HEK293 (cell line): ENCODE results near the gene TNNI3.

ENCODE experiments used
- BCL11B ChIP-seq: fragments of 450-650 bp; formaldehyde crosslinking; IDR thresholded peaks from 2 replicates; pipeline ENCODE4 v1.5.1; 2016; ENCODE audit warnings: low read depth, missing biosample characterization, missing genetic modification characterization
- GFI1B ChIP-seq: fragments of 450-650 bp; formaldehyde crosslinking; IDR thresholded peaks from 2 replicates; pipeline ENCODE4 v1.5.1; 2016; ENCODE audit warnings: missing biosample characterization, missing genetic modification characterization
- MEIS1 ChIP-seq: sonication (generic); formaldehyde crosslinking; IDR thresholded peaks from 2 replicates; pipeline ENCODE4 v1.8.1; 2022; ENCODE audit warnings: missing genetic modification reagents, mild to moderate bottlenecking, borderline replicate concordance
- SALL2 ChIP-seq: fragments of 450-650 bp; formaldehyde crosslinking; IDR thresholded peaks from 2 replicates; pipeline ENCODE4 v1.5.0; 2017; ENCODE audit warnings: missing biosample characterization, mild to moderate bottlenecking, missing genetic modification characterization, borderline replicate concordance
- SETDB1 ChIP-seq: IDR thresholded peaks from one replicate; pipeline ENCODE4 v1.6.1; 2017; ENCODE audit warnings: mild to moderate bottlenecking, low read length, moderate library complexity, mixed read lengths; ENCODE audit not compliant: insufficient read length
- TCF7L2 ChIP-seq: IDR thresholded peaks from 2 replicates; pipeline ENCODE4 v1.6.1; 2011; ENCODE audit warnings: low read depth, mild to moderate bottlenecking, inconsistent platforms, low read length, moderate library complexity, borderline replicate concordance
- YY2 ChIP-seq: fragments of 450-650 bp; formaldehyde crosslinking; IDR thresholded peaks from 2 replicates; pipeline ENCODE4 v1.5.1; 2016; ENCODE audit warnings: missing biosample characterization, missing genetic modification characterization
- ZBTB48 ChIP-seq: fragments of 450-650 bp; formaldehyde crosslinking; IDR thresholded peaks from 2 replicates; pipeline ENCODE4 v1.5.1; 2016; ENCODE audit warnings: missing biosample characterization, missing genetic modification characterization
- ZNF146 ChIP-seq: fragments of 450-650 bp; formaldehyde crosslinking; IDR thresholded peaks from 2 replicates; pipeline ENCODE4 v1.5.1; 2016; ENCODE audit warnings: missing biosample characterization, missing genetic modification characterization
- ZNF16 ChIP-seq: fragments of 450-650 bp; formaldehyde crosslinking; IDR thresholded peaks from 2 replicates; pipeline ENCODE4 v1.5.1; 2016; ENCODE audit warnings: low read depth, missing biosample characterization, missing genetic modification characterization
- ZNF175 ChIP-seq: fragments of 450-650 bp; formaldehyde crosslinking; IDR thresholded peaks from 2 replicates; pipeline ENCODE4 v1.5.1; 2016; ENCODE audit warnings: missing biosample characterization, missing genetic modification characterization
- ZNF184 ChIP-seq: fragments of 450-650 bp; IDR thresholded peaks from 2 replicates; pipeline ENCODE4 v1.5.1; 2018; ENCODE audit warnings: missing biosample characterization, mild to moderate bottlenecking, missing genetic modification characterization
- ZNF19 ChIP-seq: fragments of 450-650 bp; formaldehyde crosslinking; IDR thresholded peaks from 2 replicates; pipeline ENCODE4; 2016; ENCODE audit warnings: missing biosample characterization, missing genetic modification characterization, low read depth
- ZNF2 ChIP-seq: fragments of 450-650 bp; formaldehyde crosslinking; IDR thresholded peaks from 2 replicates; pipeline ENCODE4 v1.5.1; 2016; ENCODE audit warnings: missing biosample characterization, missing genetic modification characterization
- ZNF239 ChIP-seq: fragments of 450-650 bp; formaldehyde crosslinking; IDR thresholded peaks from 2 replicates; pipeline ENCODE4 v1.5.1; 2016; ENCODE audit warnings: missing biosample characterization, missing genetic modification characterization
- ZNF341 ChIP-seq: fragments of 450-650 bp; formaldehyde crosslinking; IDR thresholded peaks from 2 replicates; pipeline ENCODE4; 2016; ENCODE audit warnings: low read depth, missing biosample characterization, missing genetic modification characterization
- ZNF501 ChIP-seq: fragments of 450-650 bp; formaldehyde crosslinking; IDR thresholded peaks from 2 replicates; pipeline ENCODE4 v1.5.1; 2016; ENCODE audit warnings: missing biosample characterization, missing genetic modification characterization
- ZNF558 ChIP-seq: fragments of 450-650 bp; formaldehyde crosslinking; IDR thresholded peaks from 2 replicates; pipeline ENCODE4 v1.5.1; 2016; ENCODE audit warnings: missing biosample characterization, missing genetic modification characterization
- ZNF600 ChIP-seq: fragments of 450-650 bp; formaldehyde crosslinking; IDR thresholded peaks from 2 replicates; pipeline ENCODE4 v1.5.1; 2016; ENCODE audit warnings: missing biosample characterization, missing genetic modification characterization
- ZNF626 ChIP-seq: fragments of 450-650 bp; sonication (Bioruptor Pico); formaldehyde crosslinking; IDR thresholded peaks from 2 replicates; pipeline ENCODE4 v1.5.1; 2018; ENCODE audit warnings: missing biosample characterization, missing genetic modification characterization, inconsistent platforms
- ZNF664 ChIP-seq: fragments of 450-650 bp; formaldehyde crosslinking; IDR thresholded peaks from 2 replicates; pipeline ENCODE4 v1.5.1; 2016; ENCODE audit warnings: missing biosample characterization, missing genetic modification characterization
- ZNF776 ChIP-seq: fragments of 450-650 bp; formaldehyde crosslinking; IDR thresholded peaks from 2 replicates; pipeline ENCODE4 v1.5.0; 2017; ENCODE audit warnings: missing biosample characterization, missing genetic modification characterization, borderline replicate concordance
- ZSCAN16 ChIP-seq: fragments of 450-650 bp; formaldehyde crosslinking; IDR thresholded peaks from 2 replicates; pipeline ENCODE4 v1.5.1; 2016; ENCODE audit warnings: missing biosample characterization, missing genetic modification characterization
- ZXDB ChIP-seq: fragments of 450-650 bp; formaldehyde crosslinking; IDR thresholded peaks from 2 replicates; pipeline ENCODE4 v1.5.1; 2016; ENCODE audit warnings: missing biosample characterization, missing genetic modification characterization
- TF ChIP-seq, protein P1 (sequence below): fragments of 450-650 bp; formaldehyde crosslinking; IDR thresholded peaks from 2 replicates; pipeline ENCODE4; 2016; ENCODE audit warnings: missing biosample characterization, missing genetic modification characterization
- TF ChIP-seq, protein P2 (sequence below): fragments of 450-650 bp; formaldehyde crosslinking; IDR thresholded peaks from 2 replicates; pipeline ENCODE4 v1.5.1; 2017; ENCODE audit warnings: missing biosample characterization, missing genetic modification characterization
- TF ChIP-seq, protein P3 (sequence below): fragments of 450-650 bp; formaldehyde crosslinking; optimal IDR thresholded peaks from 2 replicates; pipeline ENCODE3; 2016; ENCODE audit warnings: missing biosample characterization, mild to moderate bottlenecking, missing genetic modification characterization
- TF ChIP-seq, protein P4 (sequence below): fragments of 450-650 bp; formaldehyde crosslinking; IDR thresholded peaks from 2 replicates; pipeline ENCODE4 v1.5.0; 2017; ENCODE audit warnings: missing biosample characterization, missing genetic modification characterization, borderline replicate concordance
- TF ChIP-seq, protein P5 (sequence below): fragments of 450-650 bp; formaldehyde crosslinking; IDR thresholded peaks from 2 replicates; pipeline ENCODE4 v1.5.1; 2016; ENCODE audit warnings: missing biosample characterization, missing genetic modification characterization, low read depth
- TF ChIP-seq, protein P6 (sequence below): fragments of 450-650 bp; formaldehyde crosslinking; IDR thresholded peaks from 2 replicates; pipeline ENCODE4 v1.5.1; 2016; ENCODE audit warnings: missing biosample characterization, missing genetic modification characterization
- TF ChIP-seq, protein P7 (sequence below): fragments of 450-650 bp; formaldehyde crosslinking; IDR thresholded peaks from 2 replicates; pipeline ENCODE4 v1.5.1; 2017; ENCODE audit warnings: missing biosample characterization, missing genetic modification characterization

TNNI3 gene

DNA sequence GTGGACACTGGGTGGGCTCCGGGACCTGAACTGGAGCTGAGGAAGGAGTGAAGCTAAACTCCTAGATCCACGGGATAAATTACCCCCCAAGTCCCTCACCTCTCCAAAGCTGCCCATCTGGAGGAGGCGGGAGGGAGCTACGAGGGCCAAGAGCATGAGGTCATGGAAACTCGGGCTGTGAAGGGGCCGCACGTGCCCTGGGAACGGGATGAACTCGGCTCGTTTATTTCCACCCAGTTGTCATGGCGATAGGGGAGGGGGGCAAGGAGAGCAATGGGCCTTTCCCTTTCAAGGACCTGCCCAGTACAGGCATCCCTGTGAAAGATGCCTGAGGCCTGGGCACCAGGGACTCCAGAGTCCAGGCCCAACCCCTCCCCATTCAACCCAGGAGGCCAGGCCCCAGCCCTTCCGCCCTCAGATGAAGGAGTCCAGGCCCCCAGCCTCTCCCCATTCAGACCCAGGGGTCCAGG lies 43.9 kb downstream of the TNNI3 start (continued):
- TF ChIP-seq ZNF558 (tag by site-specific recombination), result no peak
- TF ChIP-seq, protein P1, sequence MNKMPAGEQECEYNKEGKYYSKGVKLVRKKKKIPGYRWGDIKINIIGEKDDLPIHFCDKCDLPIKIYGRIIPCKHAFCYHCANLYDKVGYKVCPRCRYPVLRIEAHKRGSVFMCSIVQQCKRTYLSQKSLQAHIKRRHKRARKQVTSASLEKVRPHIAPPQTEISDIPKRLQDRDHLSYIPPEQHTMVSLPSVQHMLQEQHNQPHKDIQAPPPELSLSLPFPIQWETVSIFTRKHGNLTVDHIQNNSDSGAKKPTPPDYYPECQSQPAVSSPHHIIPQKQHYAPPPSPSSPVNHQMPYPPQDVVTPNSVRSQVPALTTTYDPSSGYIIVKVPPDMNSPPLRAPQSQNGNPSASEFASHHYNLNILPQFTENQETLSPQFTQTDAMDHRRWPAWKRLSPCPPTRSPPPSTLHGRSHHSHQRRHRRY (tag by site-specific recombination), result no peak
- TF ChIP-seq, protein P2, sequence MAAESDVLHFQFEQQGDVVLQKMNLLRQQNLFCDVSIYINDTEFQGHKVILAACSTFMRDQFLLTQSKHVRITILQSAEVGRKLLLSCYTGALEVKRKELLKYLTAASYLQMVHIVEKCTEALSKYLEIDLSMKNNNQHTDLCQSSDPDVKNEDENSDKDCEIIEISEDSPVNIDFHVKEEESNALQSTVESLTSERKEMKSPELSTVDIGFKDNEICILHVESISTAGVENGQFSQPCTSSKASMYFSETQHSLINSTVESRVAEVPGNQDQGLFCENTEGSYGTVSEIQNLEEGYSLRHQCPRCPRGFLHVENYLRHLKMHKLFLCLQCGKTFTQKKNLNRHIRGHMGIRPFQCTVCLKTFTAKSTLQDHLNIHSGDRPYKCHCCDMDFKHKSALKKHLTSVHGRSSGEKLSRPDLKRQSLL (tag by site-specific recombination), result no peak
- no peak for TF ChIP-seq ZNF664 (tag by site-specific recombination)
- TF ChIP-seq GFI1B (tag by site-specific recombination), result no peak
- no peak for TF ChIP-seq MEIS1 (CRISPR knock-in tag)
- TF ChIP-seq, protein P3, sequence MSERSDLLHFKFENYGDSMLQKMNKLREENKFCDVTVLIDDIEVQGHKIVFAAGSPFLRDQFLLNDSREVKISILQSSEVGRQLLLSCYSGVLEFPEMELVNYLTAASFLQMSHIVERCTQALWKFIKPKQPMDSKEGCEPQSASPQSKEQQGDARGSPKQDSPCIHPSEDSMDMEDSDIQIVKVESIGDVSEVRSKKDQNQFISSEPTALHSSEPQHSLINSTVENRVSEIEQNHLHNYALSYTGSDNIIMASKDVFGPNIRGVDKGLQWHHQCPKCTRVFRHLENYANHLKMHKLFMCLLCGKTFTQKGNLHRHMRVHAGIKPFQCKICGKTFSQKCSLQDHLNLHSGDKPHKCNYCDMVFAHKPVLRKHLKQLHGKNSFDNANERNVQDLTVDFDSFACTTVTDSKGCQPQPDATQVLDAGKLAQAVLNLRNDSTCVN (tag by site-specific recombination), result no peak
- TF ChIP-seq ZNF600 (tag by site-specific recombination), result no peak
- TF ChIP-seq TCF7L2, result no peak
- TF ChIP-seq, protein P4, sequence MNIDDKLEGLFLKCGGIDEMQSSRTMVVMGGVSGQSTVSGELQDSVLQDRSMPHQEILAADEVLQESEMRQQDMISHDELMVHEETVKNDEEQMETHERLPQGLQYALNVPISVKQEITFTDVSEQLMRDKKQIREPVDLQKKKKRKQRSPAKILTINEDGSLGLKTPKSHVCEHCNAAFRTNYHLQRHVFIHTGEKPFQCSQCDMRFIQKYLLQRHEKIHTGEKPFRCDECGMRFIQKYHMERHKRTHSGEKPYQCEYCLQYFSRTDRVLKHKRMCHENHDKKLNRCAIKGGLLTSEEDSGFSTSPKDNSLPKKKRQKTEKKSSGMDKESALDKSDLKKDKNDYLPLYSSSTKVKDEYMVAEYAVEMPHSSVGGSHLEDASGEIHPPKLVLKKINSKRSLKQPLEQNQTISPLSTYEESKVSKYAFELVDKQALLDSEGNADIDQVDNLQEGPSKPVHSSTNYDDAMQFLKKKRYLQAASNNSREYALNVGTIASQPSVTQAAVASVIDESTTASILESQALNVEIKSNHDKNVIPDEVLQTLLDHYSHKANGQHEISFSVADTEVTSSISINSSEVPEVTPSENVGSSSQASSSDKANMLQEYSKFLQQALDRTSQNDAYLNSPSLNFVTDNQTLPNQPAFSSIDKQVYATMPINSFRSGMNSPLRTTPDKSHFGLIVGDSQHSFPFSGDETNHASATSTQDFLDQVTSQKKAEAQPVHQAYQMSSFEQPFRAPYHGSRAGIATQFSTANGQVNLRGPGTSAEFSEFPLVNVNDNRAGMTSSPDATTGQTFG (tag by site-specific recombination), result no peak
- no peak for TF ChIP-seq ZNF2
- TF ChIP-seq, protein P5, sequence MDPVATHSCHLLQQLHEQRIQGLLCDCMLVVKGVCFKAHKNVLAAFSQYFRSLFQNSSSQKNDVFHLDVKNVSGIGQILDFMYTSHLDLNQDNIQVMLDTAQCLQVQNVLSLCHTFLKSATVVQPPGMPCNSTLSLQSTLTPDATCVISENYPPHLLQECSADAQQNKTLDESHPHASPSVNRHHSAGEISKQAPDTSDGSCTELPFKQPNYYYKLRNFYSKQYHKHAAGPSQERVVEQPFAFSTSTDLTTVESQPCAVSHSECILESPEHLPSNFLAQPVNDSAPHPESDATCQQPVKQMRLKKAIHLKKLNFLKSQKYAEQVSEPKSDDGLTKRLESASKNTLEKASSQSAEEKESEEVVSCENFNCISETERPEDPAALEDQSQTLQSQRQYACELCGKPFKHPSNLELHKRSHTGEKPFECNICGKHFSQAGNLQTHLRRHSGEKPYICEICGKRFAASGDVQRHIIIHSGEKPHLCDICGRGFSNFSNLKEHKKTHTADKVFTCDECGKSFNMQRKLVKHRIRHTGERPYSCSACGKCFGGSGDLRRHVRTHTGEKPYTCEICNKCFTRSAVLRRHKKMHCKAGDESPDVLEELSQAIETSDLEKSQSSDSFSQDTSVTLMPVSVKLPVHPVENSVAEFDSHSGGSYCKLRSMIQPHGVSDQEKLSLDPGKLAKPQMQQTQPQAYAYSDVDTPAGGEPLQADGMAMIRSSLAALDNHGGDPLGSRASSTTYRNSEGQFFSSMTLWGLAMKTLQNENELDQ (tag by site-specific recombination), result no peak
- no peak for TF ChIP-seq ZNF239 (tag by site-specific recombination)
- no peak for TF ChIP-seq ZNF184
- no peak for TF ChIP-seq ZSCAN16 (tag by site-specific recombination)
- TF ChIP-seq ZNF19 (tag by site-specific recombination), result no peak
- no peak for TF ChIP-seq ZNF146
- no peak for TF ChIP-seq ZBTB48 (tag by site-specific recombination)
- TF ChIP-seq, protein P6, sequence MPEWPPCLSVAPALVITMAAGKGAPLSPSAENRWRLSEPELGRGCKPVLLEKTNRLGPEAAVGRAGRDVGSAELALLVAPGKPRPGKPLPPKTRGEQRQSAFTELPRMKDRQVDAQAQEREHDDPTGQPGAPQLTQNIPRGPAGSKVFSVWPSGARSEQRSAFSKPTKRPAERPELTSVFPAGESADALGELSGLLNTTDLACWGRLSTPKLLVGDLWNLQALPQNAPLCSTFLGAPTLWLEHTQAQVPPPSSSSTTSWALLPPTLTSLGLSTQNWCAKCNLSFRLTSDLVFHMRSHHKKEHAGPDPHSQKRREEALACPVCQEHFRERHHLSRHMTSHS, result no peak
- TF ChIP-seq ZNF175 (tag by site-specific recombination), result no peak
- no peak for TF ChIP-seq ZNF16
- TF ChIP-seq ZXDB (tag by site-specific recombination), result peak; percentile 71
- no peak for TF ChIP-seq ZNF776
- TF ChIP-seq BCL11B (tag by site-specific recombination), result no peak
- TF ChIP-seq, protein P7, sequence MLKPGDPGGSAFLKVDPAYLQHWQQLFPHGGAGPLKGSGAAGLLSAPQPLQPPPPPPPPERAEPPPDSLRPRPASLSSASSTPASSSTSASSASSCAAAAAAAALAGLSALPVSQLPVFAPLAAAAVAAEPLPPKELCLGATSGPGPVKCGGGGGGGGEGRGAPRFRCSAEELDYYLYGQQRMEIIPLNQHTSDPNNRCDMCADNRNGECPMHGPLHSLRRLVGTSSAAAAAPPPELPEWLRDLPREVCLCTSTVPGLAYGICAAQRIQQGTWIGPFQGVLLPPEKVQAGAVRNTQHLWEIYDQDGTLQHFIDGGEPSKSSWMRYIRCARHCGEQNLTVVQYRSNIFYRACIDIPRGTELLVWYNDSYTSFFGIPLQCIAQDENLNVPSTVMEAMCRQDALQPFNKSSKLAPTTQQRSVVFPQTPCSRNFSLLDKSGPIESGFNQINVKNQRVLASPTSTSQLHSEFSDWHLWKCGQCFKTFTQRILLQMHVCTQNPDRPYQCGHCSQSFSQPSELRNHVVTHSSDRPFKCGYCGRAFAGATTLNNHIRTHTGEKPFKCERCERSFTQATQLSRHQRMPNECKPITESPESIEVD (tag by site-specific recombination), result no peak
- no peak for TF ChIP-seq YY2 (tag by site-specific recombination)
- peak; percentile 65 for TF ChIP-seq ZNF341 (tag by site-specific recombination)
- TF ChIP-seq SALL2, result no peak
- TF ChIP-seq SETDB1, result no peak
- no peak for TF ChIP-seq ZNF501 (tag by site-specific recombination)
- no peak for TF ChIP-seq ZNF626 (tag by site-specific recombination)
